ENCODE data around the gene TNF. TPM values are rescaled to one million over a fixed set of nuclear protein-coding genes. Genes with fewer than 3 reads are reported as not detected.

TNF gene
- total RNA-seq, 1 experiment from 2014 or later, result not detected

DNA sequence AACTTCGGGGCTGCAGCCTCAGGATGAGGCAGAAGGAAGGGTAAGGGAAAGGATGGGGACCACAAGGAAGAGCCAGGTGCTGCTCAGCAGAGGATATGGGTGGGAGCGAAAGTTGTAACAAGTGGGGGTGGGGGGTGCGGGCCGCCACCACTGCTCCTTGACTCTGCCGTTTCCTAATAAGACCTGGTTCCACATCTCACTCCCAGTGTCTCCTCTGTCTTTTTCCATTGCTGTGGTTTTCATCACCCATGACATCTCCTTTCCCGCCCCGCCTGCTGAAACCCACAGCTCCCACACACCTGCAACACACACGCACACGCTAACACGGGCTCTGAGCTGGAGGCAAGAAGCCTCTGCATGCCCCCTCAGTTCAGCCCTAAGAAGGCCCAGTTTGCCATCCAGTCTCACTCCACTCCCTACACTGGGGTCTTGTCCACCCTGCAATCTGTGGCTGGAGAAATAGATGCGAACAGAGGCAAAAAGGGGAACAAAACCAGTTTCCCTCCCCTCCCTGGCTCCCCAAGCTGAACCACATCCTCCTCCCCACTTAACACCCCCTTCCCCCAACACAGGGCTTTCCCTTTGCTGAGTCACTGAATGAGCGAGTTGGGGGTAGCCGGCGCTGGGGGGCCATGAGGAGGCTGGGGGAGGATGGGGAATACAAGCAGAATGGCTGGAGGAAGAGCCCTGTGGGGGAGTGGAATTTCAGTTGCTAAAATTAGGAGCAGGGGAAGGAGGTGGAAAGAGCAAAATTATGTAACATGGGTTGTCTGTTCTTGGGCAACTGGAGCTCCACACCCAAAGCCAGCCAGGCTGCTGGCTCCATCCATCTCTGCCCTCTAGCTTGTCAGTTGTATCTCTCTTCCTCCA lies 16.5 kb upstream of the TNF start:
- Histone ChIP-seq H3K27ac (ENCODE audit: insufficient read length, low read depth, low read length) (no peak overlapping the region), H4K20me1 (ENCODE audit: control insufficient read depth, insufficient read depth, insufficient read length) (no peaks in the 10 kb centered on the region), H3K23ac (ENCODE audit: insufficient read length, low read depth, low read length) (no peak overlapping the region), H3K4ac (ENCODE audit: low read depth, low read length) (no peak overlapping the region), H2BK20ac (ENCODE audit: low read depth, low read length, poor library complexity, severe bottlenecking) (no peak overlapping the region), H3K14ac (ENCODE audit: insufficient read depth, low read length) (no peak overlapping the region), H3K4me2 (ENCODE audit: insufficient read depth, insufficient read length, low read length) (no peak overlapping the region), H3K56ac (ENCODE audit: insufficient read length, low read depth, low read length) (no peak overlapping the region), H3K18ac (ENCODE audit: insufficient read length, low read depth, low read length) (no peak overlapping the region), H2BK15ac (ENCODE audit: low read depth, low read length) (no peak overlapping the region), H3K9me3 (ENCODE audit: control insufficient read depth, low read depth, low read length) (no peaks in the 10 kb centered on the region), H3K4me1 (ENCODE audit: insufficient read depth, low read length) (peaks cover 4% of the 10 kb centered on the region; the same call in 1 of the 2 replicates), H2BK12ac (ENCODE audit: insufficient read length, low read depth, low read length) (no peak overlapping the region), H3K79me1 (ENCODE audit: insufficient read depth, low read depth, low read length, poor library complexity, severe bottlenecking) (no peaks in the 10 kb centered on the region), H2BK5ac (ENCODE audit: insufficient read length, low read length) (no peak overlapping the region), H2AK5ac (ENCODE audit: insufficient read length, low read length) (no peak overlapping the region), H2BK120ac (ENCODE audit: low read depth, low read length, poor library complexity, severe bottlenecking) (no peak overlapping the region), H2AFZ (ENCODE audit: low read length) (no peak overlapping the region), H3K23me2 (ENCODE audit: insufficient read length, low read depth, low read length, poor library complexity, severe bottlenecking) (no peaks in the 10 kb centered on the region), H4K91ac (ENCODE audit: insufficient read length, low read depth, low read length) (no peak overlapping the region), H3K27me3 (ENCODE audit: insufficient read depth, low read length) (no peaks in the 10 kb centered on the region), H3K9ac (ENCODE audit: extremely low read depth, insufficient read length, low read length) (no peak overlapping the region), H4K5ac (ENCODE audit: insufficient read length, low read depth, low read length) (no peak overlapping the region), H4K8ac (replicated peaks; ENCODE audit: insufficient read length, low read depth, low read length) (no peak overlapping the region), H3T11ph (ENCODE audit: low read length) (no peak overlapping the region), H3K79me2 (ENCODE audit: insufficient read depth, low read length) (no peaks in the 10 kb centered on the region)
- Mint-ChIP-seq H3K27ac (peak overlapping the region in 1 of 3 experiments; percentile 8; a peak in 3 of 7 replicates), H3K36me3 (ENCODE audit: insufficient read depth in 1 of 3, low read depth in 3 of 3) (peaks cover 14 to 39% (median 26%) of the 10 kb centered on the region in 3 experiments; a peak in 6 of 7 replicates), H3K27me3 (ENCODE audit: low read depth) (no peaks in the 10 kb centered on the region), H3K4me3 (no peak overlapping the region; a peak in 1 of 5 replicates), H3K4me1 (peaks cover 4 to 18% of the 10 kb centered on the region in 2 experiments; a peak in 3 of 4 replicates), H3K9me3 (no peaks in the 10 kb centered on the region)
- no peak for DNase-seq
- TF ChIP-seq, protein P1, sequence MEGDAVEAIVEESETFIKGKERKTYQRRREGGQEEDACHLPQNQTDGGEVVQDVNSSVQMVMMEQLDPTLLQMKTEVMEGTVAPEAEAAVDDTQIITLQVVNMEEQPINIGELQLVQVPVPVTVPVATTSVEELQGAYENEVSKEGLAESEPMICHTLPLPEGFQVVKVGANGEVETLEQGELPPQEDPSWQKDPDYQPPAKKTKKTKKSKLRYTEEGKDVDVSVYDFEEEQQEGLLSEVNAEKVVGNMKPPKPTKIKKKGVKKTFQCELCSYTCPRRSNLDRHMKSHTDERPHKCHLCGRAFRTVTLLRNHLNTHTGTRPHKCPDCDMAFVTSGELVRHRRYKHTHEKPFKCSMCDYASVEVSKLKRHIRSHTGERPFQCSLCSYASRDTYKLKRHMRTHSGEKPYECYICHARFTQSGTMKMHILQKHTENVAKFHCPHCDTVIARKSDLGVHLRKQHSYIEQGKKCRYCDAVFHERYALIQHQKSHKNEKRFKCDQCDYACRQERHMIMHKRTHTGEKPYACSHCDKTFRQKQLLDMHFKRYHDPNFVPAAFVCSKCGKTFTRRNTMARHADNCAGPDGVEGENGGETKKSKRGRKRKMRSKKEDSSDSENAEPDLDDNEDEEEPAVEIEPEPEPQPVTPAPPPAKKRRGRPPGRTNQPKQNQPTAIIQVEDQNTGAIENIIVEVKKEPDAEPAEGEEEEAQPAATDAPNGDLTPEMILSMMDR (conservative IDR thresholded peaks at IDR 0.05), result no peak
- no CpG with 5 or more reads among the region's 14 CpGs for WGBS (ENCODE audit: extremely low coverage, insufficient read length, low lambda C conversion rate)
